IMR-90 (cell line): Measurements from ENCODE around the gene AKT3.
A peak's percentile ranks its signal among the peaks of the same experiment; 100 is the strongest.

Experiments
- CEBPB ChIP-seq: IDR thresholded peaks from 2 replicates; pipeline ENCODE4 v1.6.1; 2012; ENCODE audit warnings: low read depth, low read length, improper control_type of control experiment
- CTCF ChIP-seq: conservative IDR thresholded peaks from 2 replicates; pipeline ENCODE4 v1.5.1; 2012; ENCODE audit warnings: mild to moderate bottlenecking, low read depth, low read length, improper control_type of control experiment
- MAFK ChIP-seq: IDR thresholded peaks from 2 replicates; pipeline ENCODE4 v1.6.1; 2012; ENCODE audit warnings: low read depth, low read length, improper control_type of control experiment
- MXI1 ChIP-seq: IDR thresholded peaks from 2 replicates; pipeline ENCODE4 v1.6.1; 2012; ENCODE audit warnings: low read depth, mild to moderate bottlenecking, low read length, moderate library complexity, borderline replicate concordance
- NFE2L2 ChIP-seq: fragments of 150-350 bp; IDR thresholded peaks from 2 replicates; pipeline ENCODE4 v1.6.1; 2016; ENCODE audit warnings: low read depth, mild to moderate bottlenecking, low read length
- POLR2A ChIP-seq: IDR thresholded peaks from 2 replicates; pipeline ENCODE4 v1.6.1; 2012; ENCODE audit warnings: mild to moderate bottlenecking, low read depth, low read length
- RAD21 ChIP-seq: IDR thresholded peaks from 2 replicates; pipeline ENCODE4 v1.6.1; 2012; ENCODE audit warnings: low read length, improper control_type of control experiment
- RFX5 ChIP-seq: IDR thresholded peaks from 2 replicates; pipeline ENCODE4 v1.8.0; 2012; ENCODE audit warnings: low read depth, mild to moderate bottlenecking, low read length, moderate library complexity
- SMC3 ChIP-seq: fragments of 150-350 bp; IDR thresholded peaks from 2 replicates; pipeline ENCODE4 v1.6.1; 2016; ENCODE audit warnings: low read depth, mild to moderate bottlenecking, antibody characterized with exemption, low read length, moderate library complexity
- USF2 ChIP-seq: fragments of 150-350 bp; IDR thresholded peaks from 2 replicates; pipeline ENCODE4 v1.6.1; 2017; ENCODE audit warnings: mild to moderate bottlenecking, antibody characterized with exemption, low read length, low read depth

- TF ChIP-seq MAFK (peak; percentile 23; the same call in 1 of the 2 replicates), NFE2L2 (no peak), CTCF (no peak), POLR2A (no peak), CEBPB (peak; percentile 67; the same call in 1 of the 2 replicates), USF2 (no peak), SMC3 (no peak), MXI1 (no peak), RAD21 (no peak), RFX5 (no peak)
Observed at GRCh38 chr1:243598433-243598832, 251.6 kb downstream of the AKT3 start.
